Body of pancreas (tissue), 4 donors: Measurements from ENCODE around the gene DDAH2. TPM values are rescaled to one million over a fixed set of nuclear protein-coding genes. Genes with fewer than 3 reads are reported as not detected.

Source experiments
- ATAC-seq: fragments of 150-250 bp; one replicate; pipeline ENCODE4 v1.9.1; 2016
- DNase-seq, 4 donors: peaks; one replicate each; pipeline ENCODE4 v3.0.0-alpha.2; 2019
- H3K27ac ChIP-seq, 4 donors: fragments of 200-600 bp; sonication (generic); 1 replicate in 3 of 4; 2 replicates in 1 of 4; pipeline versions ENCODE4 v1.5.1 to v1.6.1; 2016 to 2019; ENCODE audit warnings: mild to moderate bottlenecking in 1 of 4, mixed read lengths in 1 of 4, moderate library complexity in 1 of 4
- H3K27me3 ChIP-seq, 2 donors: fragments of 200-600 bp; sonication (generic); one replicate each; pipeline ENCODE4 v1.6.0; 2016; ENCODE audit warnings: mild to moderate bottlenecking in 1 of 2
- H3K36me3 ChIP-seq, 2 donors: fragments of 200-600 bp; sonication (generic); replicated peaks in 1 of 2; 2 replicates each; pipeline ENCODE4 v1.5.1; 2016; ENCODE audit warnings: low read depth in 2 of 2; ENCODE audit not compliant: insufficient read depth in 1 of 2
- H3K4me1 ChIP-seq: fragments of 200-600 bp; sonication (generic); one replicate; pipeline ENCODE4 v1.6.0; 2016
- H3K4me3 ChIP-seq, 2 donors: fragments of 200-600 bp; sonication (generic); 1 replicate in 1 of 2; 2 replicates in 1 of 2; pipeline ENCODE4 v1.5.1; 2016 to 2019
- H3K9me3 ChIP-seq, 3 donors: fragments of 200-600 bp; sonication (generic); 1 replicate in 2 of 3; 2 replicates in 1 of 3; pipeline ENCODE4 v1.5.1; 2016
- CTCF ChIP-seq, 7 experiments: fragments of 450-650 bp in 4 of 7; fragments of 200-600 bp in 3 of 7; sonication (generic) in 3 of 7; IDR thresholded peaks; one replicate each; pipeline ENCODE4 v1.5.1; 2016 to 2019; ENCODE audit warnings: antibody characterized with exemption in 7 of 7
- POLR2A ChIP-seq, 3 donors: fragments of 450-650 bp; IDR thresholded peaks; one replicate each; pipeline ENCODE4 v1.6.1; 2016; ENCODE audit warnings: antibody characterized with exemption in 3 of 3, mild to moderate bottlenecking in 2 of 3
- WGBS, 2 donors: methylation state at CpG; one replicate each; pipeline ENCODE4 v1.1.5; 2017; 5-methylcytosine and 5-hydroxymethylcytosine counted together
- intact Hi-C: fragments of 100-400 bp; cut with DNase I; formaldehyde crosslinking; loops from one replicate; pipeline ENCODE4 v1.15.1; 2023
- total RNA-seq, 2 donors: library from RNA; depleted of rRNA; stranded (reverse); fragments of >200 nt; gene quantifications; one replicate each; pipeline ENCODE4 v1.1.0, GENCODE V29; 2016

The DDAH2 gene
- total RNA-seq, 2 donors from 2014 or later = 23.6 to 40.5 TPM

GRCh38 chr6:31729979-31730630 is 1.0 kb upstream of the DDAH2 start:
- Histone ChIP-seq H3K9me3 (no peaks in the 10 kb centered on the region), H3K4me3 (peak overlapping the region; percentile 62 to 75), H3K27ac (peak overlapping the region; percentile 71 to 93 (median 83)), H3K4me1 (peaks cover 42% of the 10 kb centered on the region), H3K36me3 (peaks cover 9 to 14% of the 10 kb centered on the region in 2 donors), H3K27me3 (no peaks in the 10 kb centered on the region)
- intact Hi-C loops = no loop called here
- TF ChIP-seq POLR2A (IDR thresholded peaks at IDR 0.05) = peak in 2 of 3 donors; percentile 36 to 48
- TF ChIP-seq CTCF (IDR thresholded peaks at IDR 0.05) = no peak
- DNase-seq (peak; percentile 68 to 82 (median 74)), ATAC-seq (peak; percentile 56)
- 11 to 16% methylated on average over 8 to 46 of the region's 46 CpGs for WGBS, 2 donors

GRCh38 chr6:31729515-31729978 is 448 bp upstream of the DDAH2 start:
- peaks cover 36% of the 10 kb centered on the region for H3K4me1 ChIP-seq
- WGBS, 2 donors = 0 to 1% methylated on average over 24 to 26 of the region's 29 CpGs
- no peaks in the 10 kb centered on the region for H3K9me3 ChIP-seq
- peak; percentile 81 for ATAC-seq
- H3K4me3 ChIP-seq = peak overlapping the region; percentile 62 to 75
- peak; percentile 83 to 89 (median 86) for DNase-seq
- TF ChIP-seq CTCF (IDR thresholded peaks at IDR 0.05) (peak in 3 of 7 experiments; percentile 48 to 71 (median 64)), POLR2A (IDR thresholded peaks at IDR 0.05) (peak in 2 of 3 donors; percentile 67 to 68)
- H3K27me3 ChIP-seq = no peaks in the 10 kb centered on the region
- intact Hi-C loops = no loop called here
- peaks cover 9 to 14% of the 10 kb centered on the region in 2 donors for H3K36me3 ChIP-seq
- peak overlapping the region; percentile 71 to 93 (median 83) for H3K27ac ChIP-seq

- peaks cover 9 to 12% of the 10 kb centered on the region in 2 donors for H3K36me3 ChIP-seq
- no peaks in the 10 kb centered on the region for H3K27me3 ChIP-seq
- H3K4me3 ChIP-seq = no peak overlapping the region
- H3K4me1 ChIP-seq = peaks cover 27% of the 10 kb centered on the region
- no peak for DNase-seq
- TF ChIP-seq POLR2A (IDR thresholded peaks at IDR 0.05) (no peak), CTCF (IDR thresholded peaks at IDR 0.05) (no peak)
- no peaks in the 10 kb centered on the region for H3K9me3 ChIP-seq
- ATAC-seq = no peak
- WGBS, 2 donors = 71% methylated on average over 33 to 41 of the region's 41 CpGs
- intact Hi-C loops = no loop called here
- peak overlapping the region in 3 of 4 donors; percentile 79 to 93 (median 87) for H3K27ac ChIP-seq
Observed at GRCh38 chr6:31727717-31728671, 1.1 kb downstream of the DDAH2 start.

- ATAC-seq (no peak), DNase-seq (peak in 1 of 4 donors; percentile 53)
- WGBS, 2 donors = 64 to 85% methylated on average over 7 of the region's 7 CpGs
- H3K4me1 ChIP-seq = peaks cover 27% of the 10 kb centered on the region
- intact Hi-C loops = no loop called here
- H3K27ac ChIP-seq = peak overlapping the region in 1 of 4 donors; percentile 93
- H3K36me3 ChIP-seq = peaks cover 2 to 8% of the 10 kb centered on the region in 2 donors
- H3K27me3 ChIP-seq = no peaks in the 10 kb centered on the region
- H3K9me3 ChIP-seq = no peaks in the 10 kb centered on the region
- no peak for TF ChIP-seq CTCF (IDR thresholded peaks at IDR 0.05)
- no peak for TF ChIP-seq POLR2A (IDR thresholded peaks at IDR 0.05)
- no peak overlapping the region for H3K4me3 ChIP-seq
Observed at GRCh38 chr6:31727034-31727716, 1.9 kb downstream of the DDAH2 start.
